NCI-H748 treated with DMSO at 0.1 percent for 48 hours (cell line): ENCODE results near the gene HECA.
"Not testable (repeated sequence)": the region's sequence is repeated elsewhere in the genome, so short reads cannot be mapped to it uniquely, and the experiment has no call there.

Source experiments
- DNase-seq: peaks from one replicate; lab custom pipeline; 2025; lab: John Stamatoyannopoulos, UW

HECA gene

GRCh38 chr6:139210766-139211165 lies 75.9 kb downstream of the HECA start:
- DNase-seq: not testable (repeated sequence)

DNA sequence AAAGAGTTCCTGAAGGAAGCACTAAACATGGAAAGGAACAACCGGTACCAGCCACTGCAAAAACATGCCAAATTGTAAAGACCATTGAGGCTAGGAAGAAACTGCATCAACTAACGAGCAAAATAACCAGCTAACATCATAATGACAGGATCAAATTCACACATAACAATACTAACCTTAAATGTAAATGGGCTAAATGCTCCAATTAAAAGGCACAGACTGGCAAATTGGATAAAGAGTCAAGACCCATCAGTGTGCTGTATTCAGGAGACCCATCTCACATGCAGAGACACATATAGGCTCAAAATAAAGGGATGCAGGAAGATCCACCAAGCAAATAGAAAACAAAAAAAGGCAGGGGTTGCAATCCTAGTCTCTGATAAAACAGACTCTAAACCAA lies 77.6 kb downstream of the HECA start:
- DNase-seq: not testable (repeated sequence)

GRCh38 chr6:139219271-139219729 lies 84.4 kb downstream of the HECA start:
- peak; percentile 75 for DNase-seq

- DNase-seq: no peak
Observed at GRCh38 chr6:139219746-139220145, 84.9 kb downstream of the HECA start.

- DNase-seq: not testable (repeated sequence)
Observed at GRCh38 chr6:139228387-139228786, 93.5 kb downstream of the HECA start.
